Spinal cord (tissue), 10 donors: ENCODE data around the gene CEP120. TPM values are rescaled to one million over a fixed set of nuclear protein-coding genes. Genes with fewer than 3 reads are reported as not detected.

ENCODE experiments used
- DNase-seq, 6 donors: peaks; one replicate each; pipeline versions ENCODE4 v3.0.0 to v3.0.0-alpha.2; 2013 to 2015; ENCODE audit warnings: low spot score in 6 of 6, low read depth in 4 of 6
- H3K27ac ChIP-seq: one replicate; pipeline ENCODE4 v1.5.1; 2013; ENCODE audit warnings: low read depth, low read length, control low read depth
- H3K27me3 ChIP-seq: one replicate; pipeline ENCODE4 v1.6.1; 2013; ENCODE audit warnings: low read length; ENCODE audit not compliant: control insufficient read depth, insufficient read depth
- H3K36me3 ChIP-seq: one replicate; pipeline ENCODE4 v1.6.1; 2013; ENCODE audit warnings: low read length; ENCODE audit not compliant: control insufficient read depth, insufficient read depth
- H3K4me1 ChIP-seq: one replicate; pipeline ENCODE4 v1.6.1; 2013; ENCODE audit warnings: low read length; ENCODE audit not compliant: control insufficient read depth, insufficient read depth
- H3K4me3 ChIP-seq: one replicate; pipeline ENCODE4 v1.5.1; 2013; ENCODE audit warnings: low read depth, low read length, control low read depth
- H3K9me3 ChIP-seq: one replicate; pipeline ENCODE4 v1.6.1; 2013; ENCODE audit warnings: low read length; ENCODE audit not compliant: control insufficient read depth, insufficient read depth
- WGBS: methylation state at CpG from one replicate; pipeline ENCODE4 v1.1.5; 2013; ENCODE audit warnings: missing lambda C conversion rate; ENCODE audit not compliant: insufficient coverage; 5-methylcytosine and 5-hydroxymethylcytosine counted together
- polyA plus RNA-seq, 2 donors: library from polyadenylated mRNA; unstranded; fragments of 120-200 nt; gene quantifications; one replicate each; pipeline ENCODE4 v1.2.1, GENCODE V29; 2013; ENCODE audit not compliant: insufficient read length in 2 of 2
- total RNA-seq, 2 donors: library from RNA; depleted of rRNA in 1 of 2; stranded (reverse); fragments of 120-200 nt in 1 of 2; fragments of >200 nt in 1 of 2; gene quantifications; one replicate each; pipeline versions ENCODE4 v1.2.3 to v1.2.4, GENCODE V29; 2013 to 2014
- donor health status: healthy.

The CEP120 gene
- total and polyA plus RNA-seq, 4 donors: 18.4 to 39.0 (median 29.1) TPM

GRCh38 chr5:123454259-123454911 lies 31.2 kb upstream of the CEP120 start:
- H3K9me3 ChIP-seq: no peaks in the 10 kb centered on the region
- WGBS: no CpG with 5 or more reads among the region's 1 CpG

GRCh38 chr5:123452401-123452800 lies 29.2 kb upstream of the CEP120 start:
- Histone ChIP-seq H3K4me3 (no peak overlapping the region), H3K36me3 (no peaks in the 10 kb centered on the region), H3K9me3 (no peaks in the 10 kb centered on the region), H3K4me1 (no peaks in the 10 kb centered on the region), H3K27ac (no peak overlapping the region), H3K27me3 (no peaks in the 10 kb centered on the region)
- no CpG with 5 or more reads among the region's 4 CpGs for WGBS
- DNase-seq: no peak

More at GRCh38 chr5:123454259-123454911, 31.2 kb upstream of the CEP120 start:
- no peak for DNase-seq
- H3K27ac ChIP-seq: no peak overlapping the region
- H3K4me1 ChIP-seq: no peaks in the 10 kb centered on the region
- no peaks in the 10 kb centered on the region for H3K36me3 ChIP-seq
- H3K4me3 ChIP-seq: no peak overlapping the region
- H3K27me3 ChIP-seq: no peaks in the 10 kb centered on the region

- peak in 1 of 6 donors; percentile 35 for DNase-seq
These were observed 27.8 kb upstream of the CEP120 start for GRCh38 chr5:123451047-123451446.

GRCh38 chr5:123450640-123451039 lies 27.4 kb upstream of the CEP120 start:
- no peaks in the 10 kb centered on the region for H3K36me3 ChIP-seq
- DNase-seq: peak in 5 of 6 donors; percentile 5 to 86 (median 15)
- H3K27ac ChIP-seq: no peak overlapping the region
- no peaks in the 10 kb centered on the region for H3K27me3 ChIP-seq
- no peaks in the 10 kb centered on the region for H3K9me3 ChIP-seq
- H3K4me1 ChIP-seq: no peaks in the 10 kb centered on the region
- no peak overlapping the region for H3K4me3 ChIP-seq

More at GRCh38 chr5:123451047-123451446, 27.8 kb upstream of the CEP120 start:
- no CpG with 5 or more reads among the region's 3 CpGs for WGBS
- H3K27ac ChIP-seq: no peak overlapping the region
- no peak overlapping the region for H3K4me3 ChIP-seq
- no peaks in the 10 kb centered on the region for H3K27me3 ChIP-seq
- no peaks in the 10 kb centered on the region for H3K9me3 ChIP-seq
- no peaks in the 10 kb centered on the region for H3K36me3 ChIP-seq
- H3K4me1 ChIP-seq: no peaks in the 10 kb centered on the region

GRCh38 chr5:123450114-123450513 lies 26.9 kb upstream of the CEP120 start:
- DNase-seq: peak in 1 of 6 donors; percentile 3
- Histone ChIP-seq H3K9me3 (no peaks in the 10 kb centered on the region), H3K27ac (no peak overlapping the region), H3K27me3 (no peaks in the 10 kb centered on the region), H3K4me1 (no peaks in the 10 kb centered on the region), H3K36me3 (no peaks in the 10 kb centered on the region), H3K4me3 (no peak overlapping the region)
- no CpG with 5 or more reads among the region's 1 CpG for WGBS

GRCh38 chr5:123449424-123449974 lies 26.3 kb upstream of the CEP120 start:
- H3K4me3 ChIP-seq: no peak overlapping the region
- no CpG with 5 or more reads among the region's 2 CpGs for WGBS
- no peaks in the 10 kb centered on the region for H3K9me3 ChIP-seq
- no peaks in the 10 kb centered on the region for H3K27me3 ChIP-seq
- DNase-seq: no peak
- H3K36me3 ChIP-seq: no peaks in the 10 kb centered on the region
- no peaks in the 10 kb centered on the region for H3K4me1 ChIP-seq
- no peak overlapping the region for H3K27ac ChIP-seq

- no peak overlapping the region for H3K27ac ChIP-seq
- H3K4me1 ChIP-seq: no peaks in the 10 kb centered on the region
- no peaks in the 10 kb centered on the region for H3K9me3 ChIP-seq
- H3K36me3 ChIP-seq: no peaks in the 10 kb centered on the region
- H3K4me3 ChIP-seq: no peak overlapping the region
- DNase-seq: no peak
- no peaks in the 10 kb centered on the region for H3K27me3 ChIP-seq
- 90% methylated on average over 2 of the region's 6 CpGs for WGBS
These were observed 25.5 kb upstream of the CEP120 start for GRCh38 chr5:123448743-123449142.

GRCh38 chr5:123448017-123448617 lies 24.9 kb upstream of the CEP120 start:
- Histone ChIP-seq H3K27ac (no peak overlapping the region), H3K36me3 (no peaks in the 10 kb centered on the region), H3K4me3 (no peak overlapping the region), H3K9me3 (no peaks in the 10 kb centered on the region), H3K4me1 (no peaks in the 10 kb centered on the region), H3K27me3 (no peaks in the 10 kb centered on the region)
- DNase-seq: no peak
- 100% methylated on average over 1 of the region's 3 CpGs for WGBS

GRCh38 chr5:123444016-123444415 lies 20.8 kb upstream of the CEP120 start:
- Histone ChIP-seq H3K36me3 (no peaks in the 10 kb centered on the region), H3K9me3 (no peaks in the 10 kb centered on the region), H3K4me3 (no peak overlapping the region), H3K27me3 (no peaks in the 10 kb centered on the region), H3K4me1 (no peaks in the 10 kb centered on the region), H3K27ac (no peak overlapping the region)
- no peak for DNase-seq
- WGBS: no CpG with 5 or more reads among the region's 3 CpGs

- Histone ChIP-seq H3K4me1 (no peaks in the 10 kb centered on the region), H3K9me3 (no peaks in the 10 kb centered on the region), H3K4me3 (no peak overlapping the region), H3K27ac (no peak overlapping the region), H3K36me3 (no peaks in the 10 kb centered on the region), H3K27me3 (no peaks in the 10 kb centered on the region)
- no CpG with 5 or more reads among the region's 1 CpG for WGBS
- DNase-seq: no peak
These were observed 18.2 kb upstream of the CEP120 start for GRCh38 chr5:123441408-123441807.
